GM23338 (cell line): ENCODE results near the gene VMP1. TPM values are rescaled to one million over a fixed set of nuclear protein-coding genes. Genes with fewer than 3 reads are reported as not detected.

Experiments used
- ATAC-seq: fragments of 200-7000 bp; cut with Tn5 transposase; 3 replicates; pipeline ENCODE4 v1.9.1; 2020
- DNase-seq: peaks from one replicate; pipeline ENCODE4 v3.0.0-alpha.2; 2015; ENCODE audit warnings: low spot score
- H2AFZ ChIP-seq: fragments of 200-600 bp; sonication (generic); 2 replicates; pipeline ENCODE4 v1.8.0; 2016; ENCODE audit warnings: antibody characterized with exemption, mild to moderate bottlenecking, moderate library complexity
- H3F3A ChIP-seq: fragments of 200-600 bp; sonication (generic); replicated peaks from 2 replicates; pipeline ENCODE4 v1.8.0; 2017; ENCODE audit warnings: antibody characterized with exemption, mixed run types, low read depth
- H3K27ac ChIP-seq: fragments of 200-600 bp; sonication (generic); 2 replicates; pipeline ENCODE4 v1.6.1; 2016; ENCODE audit warnings: low read depth
- H3K27me3 ChIP-seq: fragments of 200-600 bp; sonication (generic); 2 replicates; pipeline ENCODE4 v1.8.0; 2016; ENCODE audit warnings: mild to moderate bottlenecking, mixed run types, moderate library complexity; ENCODE audit not compliant: insufficient read depth
- H3K36me3 ChIP-seq: fragments of 200-600 bp; sonication (generic); 2 replicates; pipeline ENCODE4 v1.8.0; 2016; ENCODE audit warnings: mild to moderate bottlenecking; ENCODE audit not compliant: insufficient read depth
- H3K4me1 ChIP-seq: fragments of 200-600 bp; sonication (generic); 2 replicates; pipeline ENCODE4 v1.8.0; 2016; ENCODE audit warnings: mild to moderate bottlenecking, moderate library complexity; ENCODE audit not compliant: insufficient read depth
- H3K4me2 ChIP-seq: fragments of 200-600 bp; sonication (generic); 2 replicates; pipeline ENCODE4 v1.7.1; 2017; ENCODE audit warnings: mixed run types
- H3K4me3 ChIP-seq: fragments of 200-600 bp; sonication (generic); 2 replicates; pipeline ENCODE4 v1.6.1; 2016; ENCODE audit warnings: mixed run types
- H3K79me2 ChIP-seq: fragments of 200-600 bp; sonication (generic); replicated peaks from 2 replicates; pipeline ENCODE4 v1.8.0; 2017; ENCODE audit warnings: mild to moderate bottlenecking; ENCODE audit not compliant: insufficient read depth
- H3K9me2 ChIP-seq: fragments of 200-600 bp; sonication (generic); 2 replicates; pipeline ENCODE4 v1.8.0; 2017; ENCODE audit not compliant: insufficient read depth
- H4K20me1 ChIP-seq: fragments of 200-600 bp; sonication (generic); replicated peaks from 2 replicates; pipeline ENCODE4 v1.8.0; 2017; ENCODE audit warnings: mild to moderate bottlenecking; ENCODE audit not compliant: insufficient read depth
- H3K27ac Mint-ChIP-seq: 2 replicates; pipeline ENCODE4 v1.8.0; 2020; ENCODE audit warnings: inconsistent platforms, mild to moderate bottlenecking, moderate library complexity, mixed read lengths
- H3K27me3 Mint-ChIP-seq: 3 replicates; pipeline ENCODE4 v1.8.0; 2022; ENCODE audit warnings: low read depth, mild to moderate bottlenecking, moderate library complexity, mixed read lengths, inconsistent platforms; ENCODE audit not compliant: insufficient read depth, poor library complexity
- H3K36me3 Mint-ChIP-seq: 3 replicates; pipeline ENCODE4 v1.8.0; 2021; ENCODE audit warnings: low read depth, mild to moderate bottlenecking, inconsistent platforms, moderate library complexity, mixed read lengths
- H3K4me1 Mint-ChIP-seq: 3 replicates; pipeline ENCODE4 v1.8.0; 2020; ENCODE audit warnings: mild to moderate bottlenecking, inconsistent platforms, mixed read lengths
- H3K4me3 Mint-ChIP-seq: 3 replicates; pipeline ENCODE4 v1.8.0; 2021; ENCODE audit warnings: moderate library complexity, mild to moderate bottlenecking, inconsistent platforms, mixed read lengths
- H3K9me3 Mint-ChIP-seq: 3 replicates; pipeline ENCODE4 v1.8.0; 2020; ENCODE audit warnings: moderate library complexity, mild to moderate bottlenecking, inconsistent platforms, mixed read lengths
- EZH2 ChIP-seq: fragments of 200-600 bp; sonication (generic); IDR thresholded peaks from one replicate; pipeline ENCODE4 v1.8.0; 2017; ENCODE audit warnings: antibody characterized with exemption, mild to moderate bottlenecking, low read depth; ENCODE audit not compliant: unreplicated experiment
- EZH2phosphoT487 ChIP-seq: fragments of 200-600 bp; sonication (generic); IDR thresholded peaks from one replicate; pipeline ENCODE4 v1.8.1; 2018; ENCODE audit warnings: antibody characterized with exemption; ENCODE audit not compliant: unreplicated experiment
- JUNB ChIP-seq: IDR thresholded peaks from one replicate; pipeline ENCODE4 v1.6.1; 2016; ENCODE audit warnings: antibody characterized with exemption; ENCODE audit not compliant: unreplicated experiment
- NANOG ChIP-seq: IDR thresholded peaks from 2 replicates; pipeline ENCODE4 v1.6.1; 2016; ENCODE audit warnings: antibody characterized with exemption, borderline replicate concordance
- POLR2AphosphoS5 ChIP-seq: IDR thresholded peaks from 2 replicates; pipeline ENCODE4 v1.6.1; 2016; ENCODE audit warnings: antibody characterized with exemption, low read depth
- STAT1 ChIP-seq: IDR thresholded peaks from one replicate; pipeline ENCODE4 v1.6.1; 2016; ENCODE audit warnings: antibody characterized with exemption; ENCODE audit not compliant: unreplicated experiment
- ZNF114 ChIP-seq: fragments of 250-450 bp; sonication (Bioruptor Pico); IDR thresholded peaks from 2 replicates; pipeline ENCODE4 v1.5.0; 2020; ENCODE audit warnings: mild to moderate bottlenecking, moderate library complexity
- ZNF331 ChIP-seq: fragments of 250-450 bp; sonication (Bioruptor Pico); IDR thresholded peaks from 2 replicates; pipeline ENCODE4 v1.5.0; 2020; ENCODE audit warnings: low read depth, mild to moderate bottlenecking, moderate library complexity
- polyA plus RNA-seq: library from polyadenylated mRNA; unstranded; fragments of >200 nt; fragmentation: Nextera tagmentation; extraction: Ambion mirVana; gene quantifications from 2 replicates; pipeline ENCODE4 v1.2.1, GENCODE V29; 2016
- total RNA-seq: library from RNA; depleted of rRNA; stranded (reverse); fragments of >200 nt; shearing (Covaris generic); gene quantifications from 2 replicates; pipeline ENCODE4 v1.2.3, GENCODE V29; 2014
- TF ChIP-seq, protein P1 (sequence below): fragments of 250-450 bp; sonication (Bioruptor Pico); IDR thresholded peaks from 2 replicates; pipeline ENCODE4 v1.5.0; 2020; ENCODE audit warnings: mild to moderate bottlenecking, moderate library complexity
- TF ChIP-seq, protein P2 (sequence below): IDR thresholded peaks from 2 replicates; pipeline ENCODE4 v1.6.1; 2016; ENCODE audit warnings: antibody characterized with exemption
- TF ChIP-seq, protein P3 (sequence below), 2 experiments: fragments of 200-600 bp in 1 of 2; sonication (generic) in 1 of 2; conservative IDR thresholded peaks; 2 replicates each; pipeline versions ENCODE4 v1.5.1 to v1.6.1; 2016 to 2017; ENCODE audit warnings: antibody characterized with exemption in 2 of 2, low read depth in 2 of 2, mild to moderate bottlenecking in 2 of 2, moderate library complexity in 1 of 2

Gene VMP1
- total and polyA plus RNA-seq, 2 experiments from 2014 or later: 70.1 to 112 TPM

DNA sequence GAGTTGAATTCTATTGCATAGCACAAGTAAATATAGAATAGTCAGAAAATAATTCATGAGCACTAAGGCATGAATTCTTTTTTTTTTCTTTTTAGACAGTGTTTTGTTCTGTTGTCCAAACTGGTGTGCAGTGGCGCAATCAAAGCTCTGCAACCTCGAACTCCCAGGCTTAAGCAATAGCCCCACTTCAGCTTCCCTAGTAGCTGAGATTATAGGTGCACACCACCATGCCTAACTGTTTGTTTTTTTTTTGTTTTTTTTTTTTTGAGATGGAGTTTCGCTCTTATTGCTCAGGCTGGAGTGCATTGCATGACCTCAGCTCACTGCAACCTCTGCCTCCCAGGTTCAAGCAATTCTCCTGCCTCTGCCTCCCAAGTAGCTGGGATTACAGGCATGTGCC is 168.7 kb downstream of the VMP1 start (continued):
- TF ChIP-seq, protein P1, sequence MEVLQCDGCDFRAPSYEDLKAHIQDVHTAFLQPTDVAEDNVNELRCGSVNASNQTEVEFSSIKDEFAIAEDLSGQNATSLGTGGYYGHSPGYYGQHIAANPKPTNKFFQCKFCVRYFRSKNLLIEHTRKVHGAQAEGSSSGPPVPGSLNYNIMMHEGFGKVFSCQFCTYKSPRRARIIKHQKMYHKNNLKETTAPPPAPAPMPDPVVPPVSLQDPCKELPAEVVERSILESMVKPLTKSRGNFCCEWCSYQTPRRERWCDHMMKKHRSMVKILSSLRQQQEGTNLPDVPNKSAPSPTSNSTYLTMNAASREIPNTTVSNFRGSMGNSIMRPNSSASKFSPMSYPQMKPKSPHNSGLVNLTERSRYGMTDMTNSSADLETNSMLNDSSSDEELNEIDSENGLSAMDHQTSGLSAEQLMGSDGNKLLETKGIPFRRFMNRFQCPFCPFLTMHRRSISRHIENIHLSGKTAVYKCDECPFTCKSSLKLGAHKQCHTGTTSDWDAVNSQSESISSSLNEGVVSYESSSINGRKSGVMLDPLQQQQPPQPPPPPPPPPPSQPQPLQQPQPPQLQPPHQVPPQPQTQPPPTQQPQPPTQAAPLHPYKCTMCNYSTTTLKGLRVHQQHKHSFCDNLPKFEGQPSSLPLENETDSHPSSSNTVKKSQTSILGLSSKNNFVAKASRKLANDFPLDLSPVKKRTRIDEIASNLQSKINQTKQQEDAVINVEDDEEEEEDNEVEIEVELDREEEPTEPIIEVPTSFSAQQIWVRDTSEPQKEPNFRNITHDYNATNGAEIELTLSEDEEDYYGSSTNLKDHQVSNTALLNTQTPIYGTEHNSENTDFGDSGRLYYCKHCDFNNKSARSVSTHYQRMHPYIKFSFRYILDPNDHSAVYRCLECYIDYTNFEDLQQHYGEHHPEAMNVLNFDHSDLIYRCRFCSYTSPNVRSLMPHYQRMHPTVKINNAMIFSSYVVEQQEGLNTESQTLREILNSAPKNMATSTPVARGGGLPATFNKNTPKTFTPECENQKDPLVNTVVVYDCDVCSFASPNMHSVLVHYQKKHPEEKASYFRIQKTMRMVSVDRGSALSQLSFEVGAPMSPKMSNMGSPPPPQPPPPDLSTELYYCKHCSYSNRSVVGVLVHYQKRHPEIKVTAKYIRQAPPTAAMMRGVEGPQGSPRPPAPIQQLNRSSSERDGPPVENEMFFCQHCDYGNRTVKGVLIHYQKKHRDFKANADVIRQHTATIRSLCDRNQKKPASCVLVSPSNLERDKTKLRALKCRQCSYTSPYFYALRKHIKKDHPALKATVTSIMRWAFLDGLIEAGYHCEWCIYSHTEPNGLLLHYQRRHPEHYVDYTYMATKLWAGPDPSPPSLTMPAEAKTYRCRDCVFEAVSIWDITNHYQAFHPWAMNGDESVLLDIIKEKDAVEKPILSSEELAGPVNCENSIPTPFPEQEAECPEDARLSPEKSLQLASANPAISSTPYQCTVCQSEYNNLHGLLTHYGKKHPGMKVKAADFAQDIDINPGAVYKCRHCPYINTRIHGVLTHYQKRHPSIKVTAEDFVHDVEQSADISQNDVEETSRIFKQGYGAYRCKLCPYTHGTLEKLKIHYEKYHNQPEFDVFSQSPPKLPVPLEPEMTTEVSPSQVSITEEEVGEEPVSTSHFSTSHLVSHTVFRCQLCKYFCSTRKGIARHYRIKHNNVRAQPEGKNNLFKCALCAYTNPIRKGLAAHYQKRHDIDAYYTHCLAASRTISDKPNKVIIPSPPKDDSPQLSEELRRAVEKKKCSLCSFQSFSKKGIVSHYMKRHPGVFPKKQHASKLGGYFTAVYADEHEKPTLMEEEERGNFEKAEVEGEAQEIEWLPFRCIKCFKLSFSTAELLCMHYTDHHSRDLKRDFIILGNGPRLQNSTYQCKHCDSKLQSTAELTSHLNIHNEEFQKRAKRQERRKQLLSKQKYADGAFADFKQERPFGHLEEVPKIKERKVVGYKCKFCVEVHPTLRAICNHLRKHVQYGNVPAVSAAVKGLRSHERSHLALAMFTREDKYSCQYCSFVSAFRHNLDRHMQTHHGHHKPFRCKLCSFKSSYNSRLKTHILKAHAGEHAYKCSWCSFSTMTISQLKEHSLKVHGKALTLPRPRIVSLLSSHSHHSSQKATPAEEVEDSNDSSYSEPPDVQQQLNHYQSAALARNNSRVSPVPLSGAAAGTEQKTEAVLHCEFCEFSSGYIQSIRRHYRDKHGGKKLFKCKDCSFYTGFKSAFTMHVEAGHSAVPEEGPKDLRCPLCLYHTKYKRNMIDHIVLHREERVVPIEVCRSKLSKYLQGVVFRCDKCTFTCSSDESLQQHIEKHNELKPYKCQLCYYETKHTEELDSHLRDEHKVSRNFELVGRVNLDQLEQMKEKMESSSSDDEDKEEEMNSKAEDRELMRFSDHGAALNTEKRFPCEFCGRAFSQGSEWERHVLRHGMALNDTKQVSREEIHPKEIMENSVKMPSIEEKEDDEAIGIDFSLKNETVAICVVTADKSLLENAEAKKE (CRISPR knock-in tag): no peak
- TF ChIP-seq STAT1 (no peak), EZH2phosphoT487 (no peak)

DNA sequence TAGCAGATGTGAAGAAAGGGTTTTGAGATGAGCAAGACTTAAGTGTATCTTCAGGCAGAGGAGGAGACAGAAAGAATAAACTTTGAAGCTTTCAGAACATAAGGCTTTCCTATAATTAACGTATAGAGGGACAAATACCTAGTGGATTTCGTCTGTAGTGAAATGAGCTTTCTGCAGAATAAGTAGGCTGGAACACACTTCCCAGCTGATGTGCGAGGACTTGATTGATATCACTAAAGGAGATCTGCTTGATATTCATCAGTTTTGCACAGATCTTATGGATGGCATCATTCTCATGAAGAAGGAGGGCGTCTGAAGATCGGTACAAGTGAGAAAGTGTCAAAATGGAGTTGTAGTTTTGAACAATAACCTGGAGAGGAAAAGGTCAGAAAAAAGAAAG is 170.5 kb downstream of the VMP1 start:
- no peak for DNase-seq
- Histone ChIP-seq H3K27ac (no peak overlapping the region), H3K79me2 (no peaks in the 10 kb centered on the region), H3K4me1 (no peaks in the 10 kb centered on the region), H3K36me3 (peaks cover 16% of the 10 kb centered on the region), H3K4me2 (no peak overlapping the region), H3K4me3 (no peak overlapping the region), H3F3A (no peaks in the 10 kb centered on the region), H2AFZ (no peak overlapping the region), H3K27me3 (no peaks in the 10 kb centered on the region), H4K20me1 (no peaks in the 10 kb centered on the region), H3K9me2 (no peaks in the 10 kb centered on the region)
- no peaks in the 10 kb centered on the region for H3K27me3 Mint-ChIP-seq
- no peak overlapping the region for H3K27ac Mint-ChIP-seq
- no peaks in the 10 kb centered on the region for H3K4me1 Mint-ChIP-seq
- TF ChIP-seq STAT1: no peak
- peaks cover 26% of the 10 kb centered on the region; the same call in 2 of the 3 replicates for H3K36me3 Mint-ChIP-seq
- no peak overlapping the region for H3K4me3 Mint-ChIP-seq
- no peak for ATAC-seq
- no peaks in the 10 kb centered on the region; the same call in 2 of the 3 replicates for H3K9me3 Mint-ChIP-seq

DNA sequence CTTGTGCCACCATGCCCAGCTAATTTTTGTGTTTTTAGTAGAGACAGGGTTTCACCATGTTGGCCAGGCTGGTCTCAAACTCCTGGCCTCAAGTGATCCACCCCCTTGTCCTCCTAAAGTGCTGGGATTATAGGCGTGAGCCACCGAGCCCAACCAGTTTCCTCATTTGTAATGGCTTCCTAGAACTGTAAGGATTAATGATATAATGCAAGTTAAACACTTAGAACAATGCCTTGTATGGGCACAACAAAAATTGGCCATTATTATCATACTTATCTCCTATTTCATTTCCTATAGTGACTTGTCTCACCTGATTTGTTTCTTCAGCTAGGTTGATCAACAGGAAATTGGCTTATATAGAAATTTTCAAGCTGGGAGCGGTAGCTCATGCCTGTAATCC is 171.2 kb downstream of the VMP1 start:
- Mint-ChIP-seq H3K36me3 (peaks cover 27% of the 10 kb centered on the region; the same call in 2 of the 3 replicates), H3K27ac (no peak overlapping the region), H3K27me3 (no peaks in the 10 kb centered on the region), H3K4me3 (no peak overlapping the region), H3K4me1 (no peaks in the 10 kb centered on the region), H3K9me3 (no peaks in the 10 kb centered on the region; the same call in 2 of the 3 replicates)
- peaks cover 21% of the 10 kb centered on the region for H3K36me3 ChIP-seq
- H2AFZ ChIP-seq: no peak overlapping the region
- H3K9me2 ChIP-seq: no peaks in the 10 kb centered on the region
- H3K27ac ChIP-seq: no peak overlapping the region
- no peaks in the 10 kb centered on the region for H3K27me3 ChIP-seq
- H3K4me1 ChIP-seq: no peaks in the 10 kb centered on the region
- no peaks in the 10 kb centered on the region for H3K79me2 ChIP-seq
- DNase-seq (no peak), ATAC-seq (no peak)
- H3F3A ChIP-seq: no peaks in the 10 kb centered on the region
- H3K4me2 ChIP-seq: no peak overlapping the region
- TF ChIP-seq, protein P2, sequence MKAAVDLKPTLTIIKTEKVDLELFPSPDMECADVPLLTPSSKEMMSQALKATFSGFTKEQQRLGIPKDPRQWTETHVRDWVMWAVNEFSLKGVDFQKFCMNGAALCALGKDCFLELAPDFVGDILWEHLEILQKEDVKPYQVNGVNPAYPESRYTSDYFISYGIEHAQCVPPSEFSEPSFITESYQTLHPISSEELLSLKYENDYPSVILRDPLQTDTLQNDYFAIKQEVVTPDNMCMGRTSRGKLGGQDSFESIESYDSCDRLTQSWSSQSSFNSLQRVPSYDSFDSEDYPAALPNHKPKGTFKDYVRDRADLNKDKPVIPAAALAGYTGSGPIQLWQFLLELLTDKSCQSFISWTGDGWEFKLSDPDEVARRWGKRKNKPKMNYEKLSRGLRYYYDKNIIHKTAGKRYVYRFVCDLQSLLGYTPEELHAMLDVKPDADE: no peak
- TF ChIP-seq EZH2: no peak
- TF ChIP-seq POLR2AphosphoS5: no peak
- no peak for TF ChIP-seq ZNF331 (CRISPR knock-in tag)
- TF ChIP-seq, protein P3, sequence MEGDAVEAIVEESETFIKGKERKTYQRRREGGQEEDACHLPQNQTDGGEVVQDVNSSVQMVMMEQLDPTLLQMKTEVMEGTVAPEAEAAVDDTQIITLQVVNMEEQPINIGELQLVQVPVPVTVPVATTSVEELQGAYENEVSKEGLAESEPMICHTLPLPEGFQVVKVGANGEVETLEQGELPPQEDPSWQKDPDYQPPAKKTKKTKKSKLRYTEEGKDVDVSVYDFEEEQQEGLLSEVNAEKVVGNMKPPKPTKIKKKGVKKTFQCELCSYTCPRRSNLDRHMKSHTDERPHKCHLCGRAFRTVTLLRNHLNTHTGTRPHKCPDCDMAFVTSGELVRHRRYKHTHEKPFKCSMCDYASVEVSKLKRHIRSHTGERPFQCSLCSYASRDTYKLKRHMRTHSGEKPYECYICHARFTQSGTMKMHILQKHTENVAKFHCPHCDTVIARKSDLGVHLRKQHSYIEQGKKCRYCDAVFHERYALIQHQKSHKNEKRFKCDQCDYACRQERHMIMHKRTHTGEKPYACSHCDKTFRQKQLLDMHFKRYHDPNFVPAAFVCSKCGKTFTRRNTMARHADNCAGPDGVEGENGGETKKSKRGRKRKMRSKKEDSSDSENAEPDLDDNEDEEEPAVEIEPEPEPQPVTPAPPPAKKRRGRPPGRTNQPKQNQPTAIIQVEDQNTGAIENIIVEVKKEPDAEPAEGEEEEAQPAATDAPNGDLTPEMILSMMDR (conservative IDR thresholded peaks at IDR 0.05; ENCODE audit: low read depth in 2 of 2): no peak
- TF ChIP-seq EZH2phosphoT487: no peak
- no peak for TF ChIP-seq NANOG
- TF ChIP-seq ZNF114 (CRISPR knock-in tag): no peak
- no peak for TF ChIP-seq JUNB
- no peak overlapping the region for H3K4me3 ChIP-seq
- H4K20me1 ChIP-seq: no peaks in the 10 kb centered on the region
